RWPE2 (cell line): ENCODE measurements around the gene CTNNBIP1.

Experiments used
- ATAC-seq: fragments of 200-7000 bp; cut with Tn5 transposase; 3 replicates; pipeline ENCODE4 v1.9.1; 2021; ENCODE audit warnings: low read depth
- DNase-seq: peaks from one replicate; pipeline ENCODE4 v3.0.0-alpha.2; 2020; ENCODE audit warnings: low spot score
- H3K27ac ChIP-seq: fragments of 450-650 bp; 2 replicates; pipeline ENCODE4 v1.5.1; 2017; ENCODE audit warnings: mild to moderate bottlenecking; ENCODE audit not compliant: poor library complexity, severe bottlenecking
- H3K27me3 ChIP-seq: fragments of 250-450 bp; sonication (Bioruptor Pico); 2 replicates; pipeline ENCODE4 v1.5.1; 2021; ENCODE audit warnings: mild to moderate bottlenecking, moderate library complexity; ENCODE audit not compliant: insufficient read depth, poor library complexity, severe bottlenecking
- H3K36me3 ChIP-seq: fragments of 250-450 bp; sonication (Bioruptor Pico); 2 replicates; pipeline ENCODE4 v1.5.1; 2020; ENCODE audit warnings: low read depth, mild to moderate bottlenecking, moderate library complexity
- H3K4me1 ChIP-seq: fragments of 250-450 bp; sonication (Bioruptor Pico); 2 replicates; pipeline ENCODE4 v1.5.1; 2021; ENCODE audit warnings: mild to moderate bottlenecking, moderate library complexity; ENCODE audit not compliant: insufficient read depth, poor library complexity, severe bottlenecking
- H3K4me3 ChIP-seq: fragments of 250-450 bp; sonication (Bioruptor Pico); 2 replicates; pipeline ENCODE4 v1.5.1; 2021; ENCODE audit warnings: mild to moderate bottlenecking, moderate library complexity; ENCODE audit not compliant: severe bottlenecking
- H3K9me3 ChIP-seq: fragments of 250-450 bp; sonication (Bioruptor Pico); 2 replicates; pipeline ENCODE4 v1.5.1; 2021; ENCODE audit warnings: mild to moderate bottlenecking, moderate library complexity; ENCODE audit not compliant: severe bottlenecking
- TF ChIP-seq, protein P1 (sequence below): fragments of 450-650 bp; IDR thresholded peaks from one replicate; pipeline ENCODE4 v1.5.1; 2017; ENCODE audit warnings: mild to moderate bottlenecking, moderate library complexity; ENCODE audit not compliant: poor library complexity, severe bottlenecking

The CTNNBIP1 gene

DNA sequence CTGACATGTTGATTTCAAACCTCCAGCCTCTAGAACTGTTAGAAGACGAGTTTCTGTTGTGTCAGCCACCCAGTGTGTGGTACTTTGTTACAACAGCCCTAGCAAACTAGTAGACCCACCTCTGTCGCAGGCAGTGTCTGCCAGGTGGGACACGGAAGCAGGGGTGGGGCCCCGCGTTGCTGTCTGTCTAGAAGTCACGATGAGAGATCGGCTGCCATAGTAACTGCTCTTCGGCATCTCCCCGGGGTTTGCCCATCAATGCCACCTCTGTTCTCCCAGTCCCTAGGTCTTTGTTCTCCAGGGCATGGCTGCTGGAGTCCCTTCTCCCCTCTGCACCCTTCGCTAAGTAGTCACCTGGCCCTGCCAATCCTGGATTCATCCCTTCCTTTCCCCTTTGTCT lies 71.1 kb downstream of the CTNNBIP1 start:
- Histone ChIP-seq H3K4me3 (no peak overlapping the region), H3K27ac (peak overlapping the region; percentile 98), H3K36me3 (no peaks in the 10 kb centered on the region), H3K27me3 (no peaks in the 10 kb centered on the region), H3K4me1 (peaks cover 70% of the 10 kb centered on the region), H3K9me3 (no peaks in the 10 kb centered on the region)
- ATAC-seq (no peak), DNase-seq (no peak)
- TF ChIP-seq, protein P1, sequence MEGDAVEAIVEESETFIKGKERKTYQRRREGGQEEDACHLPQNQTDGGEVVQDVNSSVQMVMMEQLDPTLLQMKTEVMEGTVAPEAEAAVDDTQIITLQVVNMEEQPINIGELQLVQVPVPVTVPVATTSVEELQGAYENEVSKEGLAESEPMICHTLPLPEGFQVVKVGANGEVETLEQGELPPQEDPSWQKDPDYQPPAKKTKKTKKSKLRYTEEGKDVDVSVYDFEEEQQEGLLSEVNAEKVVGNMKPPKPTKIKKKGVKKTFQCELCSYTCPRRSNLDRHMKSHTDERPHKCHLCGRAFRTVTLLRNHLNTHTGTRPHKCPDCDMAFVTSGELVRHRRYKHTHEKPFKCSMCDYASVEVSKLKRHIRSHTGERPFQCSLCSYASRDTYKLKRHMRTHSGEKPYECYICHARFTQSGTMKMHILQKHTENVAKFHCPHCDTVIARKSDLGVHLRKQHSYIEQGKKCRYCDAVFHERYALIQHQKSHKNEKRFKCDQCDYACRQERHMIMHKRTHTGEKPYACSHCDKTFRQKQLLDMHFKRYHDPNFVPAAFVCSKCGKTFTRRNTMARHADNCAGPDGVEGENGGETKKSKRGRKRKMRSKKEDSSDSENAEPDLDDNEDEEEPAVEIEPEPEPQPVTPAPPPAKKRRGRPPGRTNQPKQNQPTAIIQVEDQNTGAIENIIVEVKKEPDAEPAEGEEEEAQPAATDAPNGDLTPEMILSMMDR = no peak

DNA sequence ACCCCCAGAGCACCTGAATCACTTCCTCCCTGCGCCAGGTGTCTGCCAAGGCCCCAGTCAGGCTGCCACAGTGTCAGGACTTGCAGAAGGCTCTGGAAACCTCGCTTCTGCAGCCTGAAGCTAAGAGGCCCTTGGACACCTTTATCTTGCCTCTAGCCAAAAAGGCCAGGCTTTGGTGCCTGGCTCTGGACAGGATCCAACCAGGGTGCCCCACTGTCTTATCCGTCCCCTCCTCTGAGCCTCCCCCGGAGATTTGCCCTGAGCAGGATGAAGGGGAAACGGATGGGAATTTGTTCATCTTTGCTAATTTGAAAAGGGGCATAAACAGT lies 73.5 kb downstream of the CTNNBIP1 start:
- no peaks in the 10 kb centered on the region for H3K9me3 ChIP-seq
- no peak overlapping the region for H3K4me3 ChIP-seq
- 0 out of 2 replicates have a peak, but pooled peaks cover 4% of the 10 kb centered on the region for H3K36me3 ChIP-seq
- H3K27ac ChIP-seq = peak overlapping the region; percentile 98
- no peaks in the 10 kb centered on the region for H3K27me3 ChIP-seq
- TF ChIP-seq, protein P1 = no peak
- ATAC-seq = peak; percentile 87
- peaks cover 49% of the 10 kb centered on the region for H3K4me1 ChIP-seq
- DNase-seq = no peak

GRCh38 chr1:9835758-9836631 lies 74.1 kb downstream of the CTNNBIP1 start:
- 0 out of 2 replicates have a peak, but pooled peaks cover 4% of the 10 kb centered on the region for H3K36me3 ChIP-seq
- no peaks in the 10 kb centered on the region for H3K9me3 ChIP-seq
- no peaks in the 10 kb centered on the region for H3K27me3 ChIP-seq
- ATAC-seq (peak; percentile 70), DNase-seq (peak; percentile 96)
- TF ChIP-seq, protein P1 = peak; percentile 15
- peak overlapping the region; percentile 7 for H3K4me3 ChIP-seq
- peaks cover 49% of the 10 kb centered on the region for H3K4me1 ChIP-seq
- H3K27ac ChIP-seq = peak overlapping the region; percentile 98

GRCh38 chr1:9835404-9835757 lies 74.7 kb downstream of the CTNNBIP1 start:
- H3K4me3 ChIP-seq = peak overlapping the region; percentile 7
- TF ChIP-seq, protein P1 = no peak
- no peaks in the 10 kb centered on the region for H3K27me3 ChIP-seq
- peaks cover 47% of the 10 kb centered on the region for H3K4me1 ChIP-seq
- peak overlapping the region; percentile 98 for H3K27ac ChIP-seq
- DNase-seq = no peak
- no peak for ATAC-seq
- 0 out of 2 replicates have a peak, but pooled peaks cover 4% of the 10 kb centered on the region for H3K36me3 ChIP-seq
- no peaks in the 10 kb centered on the region for H3K9me3 ChIP-seq

DNA sequence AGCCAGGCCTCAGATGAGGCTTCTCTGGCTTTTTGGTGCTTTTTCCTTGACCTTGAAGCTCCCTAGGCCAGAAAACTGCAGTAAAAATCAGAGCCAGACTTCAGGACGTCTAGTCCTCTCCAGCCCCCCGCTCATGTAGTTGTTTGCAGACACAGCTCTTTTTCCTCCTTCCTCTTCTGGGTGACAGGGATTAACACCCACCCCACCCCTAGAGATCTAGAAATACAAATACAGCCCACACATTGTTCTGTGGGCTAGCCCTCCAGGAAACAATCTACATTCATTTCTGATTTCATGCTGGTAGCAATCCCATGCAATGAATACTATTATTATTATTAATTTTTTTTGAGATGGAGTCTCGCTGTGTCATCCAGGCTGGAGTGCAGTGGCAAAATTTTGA lies 76.4 kb downstream of the CTNNBIP1 start:
- Histone ChIP-seq H3K4me3 (no peak overlapping the region), H3K27ac (peak overlapping the region; percentile 98), H3K9me3 (no peaks in the 10 kb centered on the region), H3K4me1 (peaks cover 39% of the 10 kb centered on the region), H3K36me3 (0 out of 2 replicates have a peak, but pooled peaks cover 4% of the 10 kb centered on the region), H3K27me3 (no peaks in the 10 kb centered on the region)
- DNase-seq (no peak), ATAC-seq (no peak)
- TF ChIP-seq, protein P1 = no peak
